ENCODE measurements around the gene ANP32E.
"Not testable (repeated sequence)": the region's sequence is repeated elsewhere in the genome, so short reads cannot be mapped to it uniquely, and the experiment has no call there.

Gene ANP32E

GRCh38 chr1:150256554-150257341 lies 20.8 kb upstream of the ANP32E start:
- DNase-seq (ENCODE audit: low read depth) = peak; percentile 26

- peak; percentile 14 for DNase-seq (ENCODE audit: low read depth)
Observed at GRCh38 chr1:150256198-150256553, 20.3 kb upstream of the ANP32E start.

- no peak for DNase-seq (ENCODE audit: low read depth)
Observed at GRCh38 chr1:150249936-150250335, 14.0 kb upstream of the ANP32E start.

GRCh38 chr1:150243003-150243402 lies 7.1 kb upstream of the ANP32E start:
- DNase-seq (ENCODE audit: low read depth) = no peak

GRCh38 chr1:150237746-150238145 lies 1.8 kb upstream of the ANP32E start:
- no peak for DNase-seq (ENCODE audit: low read depth)

GRCh38 chr1:150237176-150237575 lies 1.3 kb upstream of the ANP32E start:
- not testable (repeated sequence) for DNase-seq (ENCODE audit: low read depth)

GRCh38 chr1:150236614-150237100 lies 745 bp upstream of the ANP32E start:
- DNase-seq (ENCODE audit: low read depth) = no peak

- peak; percentile 62 for DNase-seq (ENCODE audit: low read depth)
Observed at GRCh38 chr1:150235294-150235851, 539 bp downstream of the ANP32E start.

- peak; percentile 87 for DNase-seq (ENCODE audit: low read depth)
Observed at GRCh38 chr1:150234566-150235293, 1.2 kb downstream of the ANP32E start.

- DNase-seq (ENCODE audit: low read depth) = no peak
Observed at GRCh38 chr1:150234309-150234565, 1.7 kb downstream of the ANP32E start.

GRCh38 chr1:150233359-150234308 lies 2.3 kb downstream of the ANP32E start:
- DNase-seq (ENCODE audit: low read depth) = peak; percentile 30

GRCh38 chr1:150232921-150233320 lies 3.0 kb downstream of the ANP32E start:
- DNase-seq (ENCODE audit: low read depth) = not testable (repeated sequence)

- not testable (repeated sequence) for DNase-seq (ENCODE audit: low read depth)
Observed at GRCh38 chr1:150228246-150228645, 7.7 kb downstream of the ANP32E start.

GRCh38 chr1:150227228-150227627 lies 8.7 kb downstream of the ANP32E start:
- DNase-seq (ENCODE audit: low read depth) = no peak

- DNase-seq (ENCODE audit: low read depth) = no peak
Observed at GRCh38 chr1:150226486-150226885, 9.4 kb downstream of the ANP32E start.

- DNase-seq (ENCODE audit: low read depth) = no peak
Observed at GRCh38 chr1:150225546-150225945, 10.4 kb downstream of the ANP32E start.

GRCh38 chr1:150224983-150225382 lies 10.9 kb downstream of the ANP32E start:
- no peak for DNase-seq (ENCODE audit: low read depth)

- peak; percentile 56 for DNase-seq (ENCODE audit: low read depth)
Observed at GRCh38 chr1:150221552-150221951, 14.4 kb downstream of the ANP32E start.

GRCh38 chr1:150215855-150216254 lies 20.1 kb downstream of the ANP32E start:
- DNase-seq (ENCODE audit: low read depth) = not testable (repeated sequence)

GRCh38 chr1:150214099-150214756 lies 21.7 kb downstream of the ANP32E start:
- not testable (repeated sequence) for DNase-seq (ENCODE audit: low read depth)

All from ELR (cell line).